ENCODE data around the gene JMJD1C.
A peak's percentile ranks its signal among the peaks of the same experiment; 100 is the strongest.
"Not testable (repeated sequence)": the region's sequence is repeated elsewhere in the genome, so short reads cannot be mapped to it uniquely, and the experiment has no call there.

The JMJD1C gene

DNA sequence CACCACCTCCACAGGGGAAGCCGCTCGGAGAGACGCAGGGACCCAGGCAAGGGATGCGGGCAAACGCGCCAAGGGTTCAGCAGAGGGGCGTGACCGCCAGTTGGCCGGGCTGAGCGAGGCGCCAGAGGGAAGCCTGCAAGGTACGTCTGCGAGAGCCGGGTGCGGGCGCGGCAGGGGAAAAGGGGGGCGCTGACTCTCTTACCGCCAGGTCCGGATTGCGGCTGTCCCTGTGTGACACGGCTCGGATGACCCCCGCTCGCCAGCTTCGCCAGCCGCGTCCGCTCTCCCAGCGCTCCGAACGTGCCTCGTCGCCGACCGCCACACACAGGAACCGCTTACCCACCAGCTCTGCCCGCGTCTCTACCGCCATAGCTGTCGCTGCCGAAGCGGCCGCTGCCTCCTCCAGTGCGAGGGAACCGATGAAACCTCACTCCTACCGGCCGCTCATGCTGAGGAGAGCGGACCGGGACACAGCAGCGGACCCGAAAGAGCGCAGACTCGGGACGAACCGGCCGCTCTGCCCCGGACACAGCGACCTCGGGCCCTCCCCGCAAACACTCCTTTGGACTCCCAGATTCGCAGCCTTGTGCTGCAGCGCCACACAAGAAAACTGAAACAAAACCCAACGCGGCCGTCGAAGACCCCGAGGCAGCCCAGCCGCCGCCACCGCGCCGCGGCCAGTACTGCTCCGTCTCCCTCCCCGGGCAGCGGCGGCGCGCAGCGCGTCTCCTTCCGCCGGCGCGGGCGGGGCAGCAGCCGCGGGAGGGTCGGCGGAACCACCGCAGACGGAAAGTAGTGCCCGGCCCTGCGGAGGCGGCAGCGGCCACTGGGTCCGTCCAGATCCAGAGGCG lies at the start of gene JMJD1C:
TSS of gene JMJD1C (minus strand) at position 685 of the 851 bp plus-strand sequence. CDS start at position 370, 315 bp downstream.
- Histone ChIP-seq H3K9ac (ENCODE audit: low read length) (peak within 1 kb of the TSS; percentile 91), H3K36me3 (ENCODE audit: control insufficient read depth, insufficient read depth, low read length, severe bottlenecking) (no peaks in the 10 kb centered on the region), H3K4me3 (ENCODE audit: low read length) (peak within 1 kb of the TSS; percentile 98), H3K27me3 (replicated peaks; ENCODE audit: control insufficient read depth, insufficient read depth, low read length) (no peaks in the 10 kb centered on the region), H3K4me1 (ENCODE audit: control insufficient read depth, insufficient read depth, low read length) (peaks cover 35% of the 10 kb centered on the region), H3K9me3 (ENCODE audit: control insufficient read depth, low read length) (no peaks in the 10 kb centered on the region)
- DNase-seq (ENCODE audit: low read depth), result peak; percentile 89

- peak overlapping the region; percentile 51 for H3K4me3 ChIP-seq (ENCODE audit: low read length)
- peak; percentile 73 for DNase-seq (ENCODE audit: low read depth)
Observed at GRCh38 chr10:63515002-63515763, 49.4 kb upstream of the JMJD1C start.

GRCh38 chr10:63506554-63506953 lies 40.8 kb upstream of the JMJD1C start:
- Histone ChIP-seq H3K9me3 (ENCODE audit: control insufficient read depth, low read length) (no peaks in the 10 kb centered on the region), H3K4me1 (ENCODE audit: control insufficient read depth, insufficient read depth, low read length) (no peaks in the 10 kb centered on the region), H3K27me3 (replicated peaks; ENCODE audit: control insufficient read depth, insufficient read depth, low read length) (no peaks in the 10 kb centered on the region), H3K9ac (ENCODE audit: low read length) (no peak overlapping the region), H3K36me3 (ENCODE audit: control insufficient read depth, insufficient read depth, low read length, severe bottlenecking) (no peaks in the 10 kb centered on the region), H3K4me3 (ENCODE audit: low read length) (no peak overlapping the region)
- DNase-seq (ENCODE audit: low read depth), result no peak

More at GRCh38 chr10:63515002-63515763, 49.4 kb upstream of the JMJD1C start:
- Histone ChIP-seq H3K9ac (ENCODE audit: low read length) (peak overlapping the region; percentile 49), H3K27me3 (replicated peaks; ENCODE audit: control insufficient read depth, insufficient read depth, low read length) (no peaks in the 10 kb centered on the region), H3K36me3 (ENCODE audit: control insufficient read depth, insufficient read depth, low read length, severe bottlenecking) (no peaks in the 10 kb centered on the region), H3K9me3 (ENCODE audit: control insufficient read depth, low read length) (no peaks in the 10 kb centered on the region), H3K4me1 (ENCODE audit: control insufficient read depth, insufficient read depth, low read length) (peaks cover 39% of the 10 kb centered on the region)

DNA sequence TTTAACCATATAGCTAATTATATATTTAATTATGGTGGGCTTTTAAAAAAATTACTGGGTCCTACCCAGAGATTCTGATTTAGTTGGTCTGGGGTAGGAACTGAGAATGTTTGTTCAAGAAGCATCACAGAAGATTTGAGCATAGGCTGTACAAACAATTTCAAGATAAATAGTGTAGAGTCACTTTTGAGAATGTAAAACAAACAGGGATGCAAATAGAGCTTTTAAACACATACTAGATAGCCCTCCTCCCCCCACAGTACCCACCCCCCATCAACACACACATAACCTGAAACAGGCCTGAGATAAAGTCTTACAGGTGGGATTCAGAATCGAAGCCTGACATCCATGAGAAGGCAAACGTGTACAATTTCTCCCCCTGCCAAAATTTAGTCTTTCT lies 39.8 kb upstream of the JMJD1C start:
- Histone ChIP-seq H3K36me3 (ENCODE audit: control insufficient read depth, insufficient read depth, low read length, severe bottlenecking) (no peaks in the 10 kb centered on the region), H3K9me3 (ENCODE audit: control insufficient read depth, low read length) (no peaks in the 10 kb centered on the region), H3K4me3 (ENCODE audit: low read length) (no peak overlapping the region), H3K9ac (ENCODE audit: low read length) (no peak overlapping the region), H3K4me1 (ENCODE audit: control insufficient read depth, insufficient read depth, low read length) (no peaks in the 10 kb centered on the region), H3K27me3 (replicated peaks; ENCODE audit: control insufficient read depth, insufficient read depth, low read length) (no peaks in the 10 kb centered on the region)
- no peak for DNase-seq (ENCODE audit: low read depth)

DNA sequence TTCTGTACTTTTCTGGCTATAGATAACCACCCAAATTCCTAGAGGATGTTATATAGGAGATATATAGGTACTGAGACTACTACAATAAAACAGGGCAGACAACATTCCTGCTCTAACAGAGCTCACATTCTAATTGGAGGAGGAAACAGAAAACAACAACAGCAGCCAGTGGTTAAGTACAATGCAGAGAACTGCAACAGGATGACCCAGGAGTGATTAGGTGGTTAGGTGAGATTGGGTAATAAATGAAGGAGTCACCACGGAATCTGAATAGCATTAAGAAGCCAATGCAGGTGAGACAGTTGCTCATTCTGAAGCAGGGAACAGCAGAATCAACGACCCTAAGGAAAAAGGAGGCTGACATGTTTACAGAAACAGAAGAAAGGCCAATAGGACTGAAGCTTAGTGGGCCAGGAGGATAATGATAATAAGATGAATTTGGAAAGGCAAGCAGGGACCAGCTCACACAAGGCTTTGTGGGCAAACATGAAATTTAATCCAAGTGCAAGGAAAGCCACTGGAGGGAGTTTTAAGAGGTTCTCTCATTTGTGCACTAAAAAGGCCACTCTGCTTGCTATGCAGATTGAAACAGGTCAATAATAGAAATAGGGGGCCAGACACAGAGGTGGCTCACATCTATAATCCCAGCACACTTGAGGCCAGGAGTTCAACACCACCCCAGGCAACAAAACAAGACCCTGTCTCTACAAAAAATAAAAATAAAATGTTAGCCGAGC lies 38.5 kb upstream of the JMJD1C start:
- no peak for DNase-seq (ENCODE audit: low read depth)
- no peak overlapping the region for H3K4me3 ChIP-seq (ENCODE audit: low read length)
- no peaks in the 10 kb centered on the region for H3K9me3 ChIP-seq (ENCODE audit: control insufficient read depth, low read length)
- no peaks in the 10 kb centered on the region for H3K4me1 ChIP-seq (ENCODE audit: control insufficient read depth, insufficient read depth, low read length)
- H3K36me3 ChIP-seq (ENCODE audit: control insufficient read depth, insufficient read depth, low read length, severe bottlenecking), result no peaks in the 10 kb centered on the region
- no peaks in the 10 kb centered on the region for H3K27me3 ChIP-seq (replicated peaks; ENCODE audit: control insufficient read depth, insufficient read depth, low read length)
- no peak overlapping the region for H3K9ac ChIP-seq (ENCODE audit: low read length)

GRCh38 chr10:63503395-63503794 lies 37.6 kb upstream of the JMJD1C start:
- peaks cover 4% of the 10 kb centered on the region for H3K4me1 ChIP-seq (ENCODE audit: control insufficient read depth, insufficient read depth, low read length)
- DNase-seq (ENCODE audit: low read depth), result no peak
- H3K27me3 ChIP-seq (replicated peaks; ENCODE audit: control insufficient read depth, insufficient read depth, low read length), result no peaks in the 10 kb centered on the region
- H3K9ac ChIP-seq (ENCODE audit: low read length), result no peak overlapping the region
- H3K36me3 ChIP-seq (ENCODE audit: control insufficient read depth, insufficient read depth, low read length, severe bottlenecking), result no peaks in the 10 kb centered on the region
- no peaks in the 10 kb centered on the region for H3K9me3 ChIP-seq (ENCODE audit: control insufficient read depth, low read length)
- no peak overlapping the region for H3K4me3 ChIP-seq (ENCODE audit: low read length)

GRCh38 chr10:63502832-63503231 lies 37.1 kb upstream of the JMJD1C start:
- no peaks in the 10 kb centered on the region for H3K27me3 ChIP-seq (replicated peaks; ENCODE audit: control insufficient read depth, insufficient read depth, low read length)
- no peak for DNase-seq (ENCODE audit: low read depth)
- H3K4me1 ChIP-seq (ENCODE audit: control insufficient read depth, insufficient read depth, low read length), result peaks cover 10% of the 10 kb centered on the region
- H3K9ac ChIP-seq (ENCODE audit: low read length), result no peak overlapping the region
- no peaks in the 10 kb centered on the region for H3K9me3 ChIP-seq (ENCODE audit: control insufficient read depth, low read length)
- H3K4me3 ChIP-seq (ENCODE audit: low read length), result no peak overlapping the region
- H3K36me3 ChIP-seq (ENCODE audit: control insufficient read depth, insufficient read depth, low read length, severe bottlenecking), result no peaks in the 10 kb centered on the region

GRCh38 chr10:63501954-63502353 lies 36.2 kb upstream of the JMJD1C start:
- Histone ChIP-seq H3K9me3 (ENCODE audit: control insufficient read depth, low read length) (no peaks in the 10 kb centered on the region), H3K36me3 (ENCODE audit: control insufficient read depth, insufficient read depth, low read length, severe bottlenecking) (no peaks in the 10 kb centered on the region), H3K4me3 (ENCODE audit: low read length) (no peak overlapping the region), H3K4me1 (ENCODE audit: control insufficient read depth, insufficient read depth, low read length) (peaks cover 12% of the 10 kb centered on the region), H3K9ac (ENCODE audit: low read length) (no peak overlapping the region), H3K27me3 (replicated peaks; ENCODE audit: control insufficient read depth, insufficient read depth, low read length) (no peaks in the 10 kb centered on the region)
- DNase-seq (ENCODE audit: low read depth), result no peak

- not testable (repeated sequence) for H3K27me3 ChIP-seq (replicated peaks; ENCODE audit: control insufficient read depth, insufficient read depth, low read length); H3K4me3 ChIP-seq (ENCODE audit: low read length); H3K9me3 ChIP-seq (ENCODE audit: control insufficient read depth, low read length); H3K9ac ChIP-seq (ENCODE audit: low read length); H3K36me3 ChIP-seq (ENCODE audit: control insufficient read depth, insufficient read depth, low read length, severe bottlenecking); DNase-seq (ENCODE audit: low read depth)
- peaks cover 12% of the 10 kb centered on the region for H3K4me1 ChIP-seq (ENCODE audit: control insufficient read depth, insufficient read depth, low read length)
Observed at GRCh38 chr10:63500551-63500950, 34.8 kb upstream of the JMJD1C start.

DNA sequence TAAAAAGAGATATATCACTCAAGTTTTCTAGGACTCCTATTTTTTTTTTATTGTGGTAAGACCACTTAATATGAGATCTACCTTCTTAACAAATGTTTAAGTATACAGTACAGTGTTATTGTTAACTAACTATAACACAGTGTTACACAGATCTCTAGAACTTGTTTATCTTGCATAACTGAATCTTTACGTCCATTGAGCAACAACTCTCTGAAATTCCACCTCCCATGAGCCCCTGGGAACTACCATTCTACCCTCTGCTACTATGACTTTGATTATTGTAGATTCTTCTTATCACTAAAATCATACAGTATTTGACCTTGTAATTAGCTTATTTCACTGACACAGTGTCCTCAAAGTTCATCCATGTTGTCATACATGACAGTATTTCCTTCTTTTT lies 32.9 kb upstream of the JMJD1C start:
- peaks cover 12% of the 10 kb centered on the region for H3K4me1 ChIP-seq (ENCODE audit: control insufficient read depth, insufficient read depth, low read length)
- no peaks in the 10 kb centered on the region for H3K9me3 ChIP-seq (ENCODE audit: control insufficient read depth, low read length)
- H3K4me3 ChIP-seq (ENCODE audit: low read length), result no peak overlapping the region
- no peaks in the 10 kb centered on the region for H3K27me3 ChIP-seq (replicated peaks; ENCODE audit: control insufficient read depth, insufficient read depth, low read length)
- no peak overlapping the region for H3K9ac ChIP-seq (ENCODE audit: low read length)
- H3K36me3 ChIP-seq (ENCODE audit: control insufficient read depth, insufficient read depth, low read length, severe bottlenecking), result no peaks in the 10 kb centered on the region
- DNase-seq (ENCODE audit: low read depth), result no peak

GRCh38 chr10:63497321-63497720 lies 31.5 kb upstream of the JMJD1C start:
- Histone ChIP-seq H3K4me1 (ENCODE audit: control insufficient read depth, insufficient read depth, low read length) (peaks cover 18% of the 10 kb centered on the region), H3K4me3 (ENCODE audit: low read length) (no peak overlapping the region), H3K9ac (ENCODE audit: low read length) (no peak overlapping the region), H3K9me3 (ENCODE audit: control insufficient read depth, low read length) (no peaks in the 10 kb centered on the region), H3K27me3 (replicated peaks; ENCODE audit: control insufficient read depth, insufficient read depth, low read length) (no peaks in the 10 kb centered on the region), H3K36me3 (ENCODE audit: control insufficient read depth, insufficient read depth, low read length, severe bottlenecking) (no peaks in the 10 kb centered on the region)
- DNase-seq (ENCODE audit: low read depth), result no peak

Measured in adipocyte (in vitro differentiated cells).